Measurements from ENCODE around the gene IL16.
A peak's percentile ranks its signal among the peaks of the same experiment; 100 is the strongest.
"Not testable (repeated sequence)": the region's sequence is repeated elsewhere in the genome, so short reads cannot be mapped to it uniquely, and the experiment has no call there.

Gene IL16

DNA sequence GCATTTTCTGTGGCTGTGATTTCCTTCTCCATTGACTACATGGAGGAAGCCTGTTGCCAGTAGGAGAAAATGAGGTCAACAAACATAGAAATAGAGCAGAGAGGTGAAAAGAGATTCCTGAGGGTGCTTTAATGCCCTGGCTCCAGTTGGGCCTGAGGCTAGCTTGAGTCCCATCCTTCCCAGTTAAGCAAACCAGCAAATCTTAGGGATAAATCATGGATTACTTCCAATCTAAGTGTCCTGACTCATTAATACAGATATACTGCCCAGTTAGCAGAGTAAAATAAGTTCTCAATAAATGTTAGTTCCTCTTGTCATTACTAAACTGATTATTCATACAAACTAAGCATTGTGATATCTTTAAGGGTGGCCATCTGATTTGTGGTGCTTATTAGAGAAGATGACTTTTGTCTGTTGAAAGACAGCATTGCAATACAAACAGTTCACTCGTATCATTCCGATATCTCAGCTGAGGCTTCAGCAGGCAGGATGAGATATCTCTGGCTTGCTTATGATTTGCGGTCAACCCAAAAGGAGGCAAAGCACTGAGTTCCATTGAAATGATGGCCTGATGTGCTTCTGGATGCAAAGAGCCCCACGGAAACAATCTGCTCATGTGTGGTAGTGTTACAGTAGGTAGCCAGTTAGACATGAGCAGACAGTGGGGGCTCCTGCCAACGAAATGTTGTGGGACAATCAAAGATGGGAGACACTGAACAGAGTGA is 133.8 kb downstream of the IL16 start:
- Histone ChIP-seq H3K27me3 (ENCODE audit: insufficient read depth, low read depth) (no peaks in the 10 kb centered on the region), H4K20me1 (ENCODE audit: insufficient read depth) (no peaks in the 10 kb centered on the region), H3K4me1 (ENCODE audit: low read depth, poor library complexity, severe bottlenecking) (peaks cover 46% of the 10 kb centered on the region)

DNA sequence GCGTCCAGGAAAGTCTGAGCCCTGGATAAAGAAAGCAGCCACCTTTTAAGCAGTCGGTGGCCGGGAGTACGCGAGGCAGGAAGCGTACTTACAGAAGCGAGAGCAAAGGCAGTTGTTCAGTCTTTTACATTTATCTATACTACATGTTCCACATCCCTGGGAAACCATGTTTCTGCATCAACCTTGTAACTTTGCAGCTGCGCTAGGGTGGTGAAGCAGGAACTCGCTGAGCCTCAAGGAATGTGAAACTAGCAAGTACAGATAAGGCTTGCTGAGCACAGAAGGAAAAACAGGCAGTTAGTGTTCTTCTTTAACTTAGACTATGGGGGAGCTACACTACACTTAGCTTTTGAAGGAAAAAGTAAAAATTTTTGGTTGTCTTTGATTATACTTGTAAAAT is 134.5 kb downstream of the IL16 start:
- not testable (repeated sequence) for H3K27me3 ChIP-seq (ENCODE audit: insufficient read depth, low read depth); H3K79me2 ChIP-seq (ENCODE audit: insufficient read depth, low read depth); H4K20me1 ChIP-seq (ENCODE audit: insufficient read depth); H3K9ac ChIP-seq; H3K4me3 ChIP-seq (IDR thresholded peaks at IDR 0.05; ENCODE audit: insufficient read depth, low read depth, low read length); H3K36me3 ChIP-seq (ENCODE audit: insufficient read depth); H2AFZ ChIP-seq (ENCODE audit: low read depth)
- Histone ChIP-seq H3K4me1 (ENCODE audit: low read depth, poor library complexity, severe bottlenecking) (peaks cover 46% of the 10 kb centered on the region), H3K4me2 (peak overlapping the region; percentile 10; the same call in 1 of the 2 replicates), H3K27ac (peak overlapping the region; percentile 7; the same call in 1 of the 2 replicates)

More for the DNA sequence above, 133.8 kb downstream of the IL16 start:
- H3K9ac ChIP-seq: no peak overlapping the region
- peak overlapping the region; percentile 7; the same call in 1 of the 2 replicates for H3K27ac ChIP-seq
- TF ChIP-seq, protein P1, sequence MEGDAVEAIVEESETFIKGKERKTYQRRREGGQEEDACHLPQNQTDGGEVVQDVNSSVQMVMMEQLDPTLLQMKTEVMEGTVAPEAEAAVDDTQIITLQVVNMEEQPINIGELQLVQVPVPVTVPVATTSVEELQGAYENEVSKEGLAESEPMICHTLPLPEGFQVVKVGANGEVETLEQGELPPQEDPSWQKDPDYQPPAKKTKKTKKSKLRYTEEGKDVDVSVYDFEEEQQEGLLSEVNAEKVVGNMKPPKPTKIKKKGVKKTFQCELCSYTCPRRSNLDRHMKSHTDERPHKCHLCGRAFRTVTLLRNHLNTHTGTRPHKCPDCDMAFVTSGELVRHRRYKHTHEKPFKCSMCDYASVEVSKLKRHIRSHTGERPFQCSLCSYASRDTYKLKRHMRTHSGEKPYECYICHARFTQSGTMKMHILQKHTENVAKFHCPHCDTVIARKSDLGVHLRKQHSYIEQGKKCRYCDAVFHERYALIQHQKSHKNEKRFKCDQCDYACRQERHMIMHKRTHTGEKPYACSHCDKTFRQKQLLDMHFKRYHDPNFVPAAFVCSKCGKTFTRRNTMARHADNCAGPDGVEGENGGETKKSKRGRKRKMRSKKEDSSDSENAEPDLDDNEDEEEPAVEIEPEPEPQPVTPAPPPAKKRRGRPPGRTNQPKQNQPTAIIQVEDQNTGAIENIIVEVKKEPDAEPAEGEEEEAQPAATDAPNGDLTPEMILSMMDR (conservative IDR thresholded peaks at IDR 0.05; ENCODE audit: low read depth, low read length): no peak
- H3K79me2 ChIP-seq (ENCODE audit: insufficient read depth, low read depth): no peaks in the 10 kb centered on the region
- no peak overlapping the region for H3K4me2 ChIP-seq
- no peak overlapping the region for H3K4me3 ChIP-seq (IDR thresholded peaks at IDR 0.05; ENCODE audit: insufficient read depth, low read depth, low read length)
- H2AFZ ChIP-seq (ENCODE audit: low read depth): no peak overlapping the region
- no peaks in the 10 kb centered on the region for H3K36me3 ChIP-seq (ENCODE audit: insufficient read depth)

DNA sequence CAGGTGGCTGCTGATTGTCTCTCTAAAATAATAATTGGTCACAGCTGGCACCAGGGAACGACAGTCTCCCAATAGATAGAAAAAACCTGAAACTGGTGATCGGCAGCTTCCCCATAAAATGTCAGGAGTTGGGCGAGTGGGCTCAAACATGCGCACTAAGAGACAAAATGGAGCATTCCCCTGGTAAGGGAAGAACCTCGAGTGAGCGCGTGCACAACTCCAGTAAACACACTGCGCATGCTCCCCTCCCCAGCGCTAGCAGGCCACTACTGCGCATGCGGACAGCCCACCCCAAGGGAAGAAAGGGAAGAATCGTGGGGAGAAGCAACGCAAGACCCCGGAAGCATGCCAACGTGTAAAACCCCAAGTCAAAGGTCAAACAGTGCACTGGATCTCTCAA is 134.9 kb downstream of the IL16 start:
- no peak overlapping the region for H3K9ac ChIP-seq
- H4K20me1 ChIP-seq (ENCODE audit: insufficient read depth): no peaks in the 10 kb centered on the region
- peak overlapping the region; percentile 7; the same call in 1 of the 2 replicates for H3K27ac ChIP-seq
- H2AFZ ChIP-seq (ENCODE audit: low read depth): no peak overlapping the region
- no peaks in the 10 kb centered on the region for H3K36me3 ChIP-seq (ENCODE audit: insufficient read depth)
- TF ChIP-seq, protein P1 (conservative IDR thresholded peaks at IDR 0.05; ENCODE audit: low read depth, low read length): no peak
- H3K4me3 ChIP-seq (IDR thresholded peaks at IDR 0.05; ENCODE audit: insufficient read depth, low read depth, low read length): no peak overlapping the region
- H3K79me2 ChIP-seq (ENCODE audit: insufficient read depth, low read depth): no peaks in the 10 kb centered on the region
- H3K27me3 ChIP-seq (ENCODE audit: insufficient read depth, low read depth): no peaks in the 10 kb centered on the region
- peaks cover 44% of the 10 kb centered on the region for H3K4me1 ChIP-seq (ENCODE audit: low read depth, poor library complexity, severe bottlenecking)
- peak overlapping the region; percentile 10; the same call in 1 of the 2 replicates for H3K4me2 ChIP-seq

DNA sequence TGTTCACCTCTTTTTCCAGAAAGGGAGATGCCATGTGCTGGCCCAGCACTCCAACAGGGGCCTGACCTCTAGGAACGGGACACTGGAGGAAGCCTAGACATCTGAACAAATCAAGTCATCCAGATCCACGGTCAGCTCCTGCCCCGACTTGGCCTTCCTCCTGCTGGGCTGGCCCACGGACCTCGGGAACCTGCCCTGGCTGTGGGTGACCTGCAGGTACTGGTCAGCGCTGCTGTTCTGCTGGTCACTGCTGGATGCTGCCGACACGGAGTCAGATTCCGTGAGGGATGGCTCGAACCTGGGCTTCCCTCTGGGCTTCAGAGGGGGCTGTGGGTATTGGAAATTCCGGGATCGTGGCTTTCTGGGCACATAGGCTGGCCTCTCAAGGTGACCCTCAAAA is 135.6 kb downstream of the IL16 start:
- Histone ChIP-seq H3K9ac (no peak overlapping the region), H4K20me1 (ENCODE audit: insufficient read depth) (no peaks in the 10 kb centered on the region), H3K36me3 (ENCODE audit: insufficient read depth) (no peaks in the 10 kb centered on the region), H3K4me3 (IDR thresholded peaks at IDR 0.05; ENCODE audit: insufficient read depth, low read depth, low read length) (no peak overlapping the region), H3K27ac (no peak overlapping the region), H3K79me2 (ENCODE audit: insufficient read depth, low read depth) (no peaks in the 10 kb centered on the region), H2AFZ (ENCODE audit: low read depth) (no peak overlapping the region), H3K27me3 (ENCODE audit: insufficient read depth, low read depth) (no peaks in the 10 kb centered on the region), H3K4me2 (no peak overlapping the region), H3K4me1 (ENCODE audit: low read depth, poor library complexity, severe bottlenecking) (peaks cover 37% of the 10 kb centered on the region)
- TF ChIP-seq, protein P1 (conservative IDR thresholded peaks at IDR 0.05; ENCODE audit: low read depth, low read length): no peak

DNA sequence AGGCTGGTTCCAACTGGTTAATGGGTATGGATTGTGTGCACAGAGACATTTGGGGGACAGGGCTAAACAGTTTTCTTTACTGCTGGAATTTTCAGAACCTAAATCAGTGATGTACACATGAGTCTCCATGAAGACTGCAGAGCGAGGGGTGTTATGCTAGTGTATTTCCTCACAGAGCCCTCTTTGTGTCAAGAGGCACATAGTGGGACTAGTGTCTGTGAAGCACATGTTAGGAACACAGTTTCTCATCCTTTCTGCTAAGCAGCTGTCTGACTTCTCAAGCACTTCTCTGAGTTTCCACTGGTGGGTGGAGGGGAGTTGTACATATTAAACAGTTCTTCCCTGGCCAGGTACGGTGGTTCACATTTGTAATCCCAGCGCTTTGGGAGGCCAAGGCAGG is 136.7 kb downstream of the IL16 start:
- Histone ChIP-seq H3K79me2 (ENCODE audit: insufficient read depth, low read depth) (no peaks in the 10 kb centered on the region), H3K4me2 (no peak overlapping the region), H2AFZ (ENCODE audit: low read depth) (no peak overlapping the region), H3K36me3 (ENCODE audit: insufficient read depth) (no peaks in the 10 kb centered on the region), H3K4me3 (IDR thresholded peaks at IDR 0.05; ENCODE audit: insufficient read depth, low read depth, low read length) (no peak overlapping the region), H3K4me1 (ENCODE audit: low read depth, poor library complexity, severe bottlenecking) (peaks cover 28% of the 10 kb centered on the region), H4K20me1 (ENCODE audit: insufficient read depth) (no peaks in the 10 kb centered on the region), H3K9ac (no peak overlapping the region), H3K27ac (no peak overlapping the region), H3K27me3 (ENCODE audit: insufficient read depth, low read depth) (no peaks in the 10 kb centered on the region)
- TF ChIP-seq, protein P1 (conservative IDR thresholded peaks at IDR 0.05; ENCODE audit: low read depth, low read length): no peak
